ENCODE results near the gene PALD1.

PALD1 gene

GRCh38 chr10:70457759-70458305 lies 20.7 kb upstream of the PALD1 start:
- DNase-seq (ENCODE audit: low read depth in 2 of 2) = no peak

- DNase-seq (ENCODE audit: low read depth in 2 of 2) = peak in 1 of 2 donors; percentile 52
These were observed 20.1 kb upstream of the PALD1 start for GRCh38 chr10:70458329-70459060.

GRCh38 chr10:70459061-70459773 lies 19.4 kb upstream of the PALD1 start:
- DNase-seq (ENCODE audit: low read depth in 2 of 2) = no peak

DNA sequence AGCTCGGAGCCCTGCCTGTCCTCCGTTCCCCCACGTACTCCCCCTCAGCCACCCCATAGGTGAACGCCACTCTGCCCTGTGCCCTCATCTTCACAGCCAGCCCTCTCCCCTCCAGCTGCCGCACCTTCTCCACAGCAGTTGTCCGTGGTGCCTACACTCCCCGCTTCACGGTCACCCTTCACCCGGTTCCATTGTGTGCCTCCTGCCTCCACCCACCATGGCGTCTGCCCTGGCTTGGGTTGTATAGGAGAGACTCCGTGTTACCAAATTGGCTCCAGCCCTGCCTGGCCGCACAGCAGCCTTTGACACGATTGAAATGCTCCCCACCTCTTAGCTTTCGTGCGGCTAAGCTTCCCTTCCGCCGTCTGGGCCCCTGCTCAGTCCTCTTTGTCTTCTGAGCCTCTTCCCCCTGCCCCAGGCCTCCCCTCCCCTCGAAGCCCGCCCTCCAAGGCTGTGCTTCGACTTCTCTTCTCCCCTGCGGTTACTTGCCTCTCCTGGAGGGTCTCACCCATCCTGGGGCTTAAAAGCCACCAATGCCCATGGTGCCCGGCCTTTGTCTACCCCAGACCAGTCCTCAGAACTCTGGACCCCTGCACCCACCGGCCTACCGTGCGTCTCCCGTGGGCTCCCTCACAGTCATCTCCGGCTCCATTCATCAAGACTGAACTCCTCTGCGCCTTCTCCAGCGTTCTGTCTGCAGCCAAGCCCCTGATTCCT lies 18.6 kb upstream of the PALD1 start:
- no peak for DNase-seq (ENCODE audit: low read depth in 2 of 2)

DNA sequence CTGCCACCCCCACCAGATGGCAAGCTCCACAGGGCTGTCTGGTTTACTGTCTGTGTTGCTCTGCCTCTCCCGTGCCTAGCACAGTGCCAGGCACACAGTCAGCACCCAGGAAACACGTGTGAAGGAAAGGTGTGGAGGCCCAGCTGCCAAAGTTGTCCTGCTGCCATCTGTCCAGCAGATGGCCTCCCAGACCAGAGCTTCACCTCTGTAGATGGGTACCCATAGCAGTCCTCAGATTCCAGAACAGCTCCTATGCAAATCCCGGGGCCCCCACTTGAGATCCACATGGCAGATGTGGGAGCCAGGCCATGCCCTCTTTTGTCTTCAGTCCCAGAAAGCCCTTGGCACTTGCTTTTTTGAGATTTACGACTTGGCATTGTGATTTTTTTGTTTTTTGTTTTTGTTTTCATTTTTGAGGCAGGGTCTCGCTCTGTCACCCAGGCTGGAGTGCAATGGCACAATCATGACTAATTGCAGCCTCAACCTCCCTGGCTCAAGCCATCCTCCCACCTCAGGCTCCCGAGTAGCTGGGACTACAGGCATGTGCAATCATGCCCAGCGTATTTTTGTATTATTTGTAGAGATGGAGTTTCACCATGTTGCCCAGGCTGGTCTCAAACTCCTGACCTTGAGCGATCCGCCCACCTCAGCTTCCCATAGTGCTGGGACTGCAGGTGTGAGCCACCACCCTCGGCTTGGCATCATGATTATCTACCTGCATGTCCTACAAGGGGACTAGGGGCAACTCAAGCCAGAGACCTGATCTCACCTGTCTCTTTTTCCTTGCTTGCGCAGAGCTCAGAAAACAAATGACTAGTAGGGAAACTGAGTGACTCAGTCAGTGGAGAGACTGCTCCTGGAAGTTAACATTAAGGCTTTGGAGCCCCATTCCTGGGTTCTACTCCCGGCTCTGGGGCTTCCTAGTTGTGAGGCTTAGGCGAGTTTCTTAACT lies 16.9 kb upstream of the PALD1 start:
- DNase-seq (ENCODE audit: low read depth in 2 of 2) = peak in 1 of 2 donors; percentile 39

DNA sequence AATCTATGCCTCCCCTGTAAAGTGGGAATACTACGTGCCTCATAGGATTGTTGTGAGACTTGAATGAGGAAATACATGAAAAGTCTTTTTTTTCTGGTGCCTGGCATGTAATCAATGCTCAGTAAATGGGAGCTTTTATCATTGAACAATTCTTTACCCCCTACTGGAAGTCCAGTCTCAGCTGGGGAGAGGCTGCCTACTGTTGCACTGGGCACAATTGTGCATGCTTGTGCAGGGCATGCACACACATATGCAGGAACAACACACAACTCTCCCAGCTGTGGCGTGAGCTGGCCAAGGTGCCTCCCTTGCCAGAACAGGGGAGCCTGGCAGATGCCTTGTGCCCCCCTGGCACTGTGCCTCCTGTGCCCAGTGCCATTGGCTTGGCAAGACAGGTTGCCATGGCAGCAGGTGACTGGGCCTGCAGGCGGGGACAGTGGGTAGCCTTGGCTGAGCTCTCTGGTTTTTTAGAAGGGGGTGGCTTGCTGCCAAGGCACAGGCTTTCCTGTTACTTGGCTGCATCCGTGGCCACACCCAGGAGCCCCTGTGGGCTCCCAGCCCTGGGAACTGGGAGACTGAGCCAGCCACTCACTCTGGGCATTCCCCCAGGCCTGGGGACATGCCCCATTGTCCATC lies 16.1 kb upstream of the PALD1 start:
- no peak for DNase-seq (ENCODE audit: low read depth in 2 of 2)

- no peak for DNase-seq (ENCODE audit: low read depth in 2 of 2)
These were observed 13.3 kb upstream of the PALD1 start for GRCh38 chr10:70465278-70465677.

GRCh38 chr10:70465832-70466231 lies 12.7 kb upstream of the PALD1 start:
- DNase-seq (ENCODE audit: low read depth in 2 of 2) = no peak

DNA sequence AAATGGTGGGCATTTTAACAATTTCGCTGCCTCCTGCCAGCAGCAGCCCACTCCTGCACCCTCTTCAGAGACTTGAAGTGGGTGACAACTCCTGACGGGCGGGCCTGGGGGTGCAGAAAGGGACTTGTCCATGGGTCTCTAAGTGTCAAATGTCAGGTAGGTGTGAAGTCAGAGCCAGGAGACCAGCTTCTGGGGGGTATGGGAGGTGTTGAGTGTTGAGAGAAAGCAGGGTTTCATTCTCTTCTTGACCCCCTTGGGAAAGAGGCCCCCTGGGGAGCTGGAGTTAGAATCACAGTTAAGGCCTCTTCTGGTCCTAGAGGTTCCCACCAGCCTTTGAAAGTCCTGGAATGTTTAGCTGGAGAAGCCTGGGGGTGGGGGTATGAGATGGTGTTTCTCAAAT lies 11.6 kb upstream of the PALD1 start:
- DNase-seq (ENCODE audit: low read depth in 2 of 2) = no peak

DNA sequence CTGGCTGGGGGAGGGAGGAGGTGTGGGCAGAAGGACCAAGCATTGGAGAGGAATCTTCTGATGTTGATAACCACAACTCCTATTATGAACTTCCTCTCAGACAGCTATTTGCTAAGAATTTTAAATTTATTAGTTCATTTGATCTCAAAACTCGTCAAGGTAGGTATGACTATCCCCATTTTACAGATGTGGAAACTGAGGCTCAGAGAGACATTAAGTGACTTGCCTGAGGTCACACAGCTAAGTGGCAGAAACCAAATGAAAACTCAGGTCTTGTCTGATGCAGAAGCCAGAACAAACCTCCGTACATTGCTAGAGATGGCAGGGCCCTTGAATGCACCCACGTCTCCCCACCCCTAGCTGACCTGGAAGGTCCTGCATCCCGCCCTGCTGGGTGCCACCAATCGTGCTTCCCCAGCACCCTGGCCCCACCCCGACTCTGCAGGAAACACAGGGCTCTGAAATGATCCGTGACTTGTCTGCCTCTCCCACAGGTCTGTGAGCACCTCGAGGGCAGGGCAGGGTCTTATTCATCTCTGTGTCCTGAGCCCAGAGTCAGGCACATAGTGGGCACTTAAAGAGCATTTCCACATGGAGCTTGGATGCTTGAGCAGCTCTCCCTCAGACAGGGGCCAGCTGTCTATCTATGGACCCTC lies 5.6 kb upstream of the PALD1 start:
- DNase-seq (ENCODE audit: low read depth in 2 of 2) = no peak

GRCh38 chr10:70474780-70475179 lies 3.8 kb upstream of the PALD1 start:
- no peak for DNase-seq (ENCODE audit: low read depth in 2 of 2)

DNA sequence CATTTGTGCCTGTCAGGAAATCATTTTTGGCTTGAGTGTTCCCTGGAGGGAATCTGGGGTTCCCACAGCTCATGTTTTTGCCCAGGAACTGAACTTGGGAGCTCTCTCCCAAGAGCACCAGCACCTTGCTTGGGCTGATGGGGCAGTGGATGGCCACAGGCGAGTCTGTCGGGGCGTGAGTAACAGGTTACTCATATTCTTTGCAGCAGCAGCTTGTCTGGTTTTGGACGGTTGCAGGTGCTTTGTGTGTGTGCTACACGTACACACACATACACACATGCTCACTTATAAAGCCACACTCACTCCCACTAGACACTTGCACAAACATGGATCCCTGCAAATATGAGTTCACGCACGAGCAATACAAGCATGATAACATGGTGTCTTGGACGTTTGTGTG lies 2.9 kb upstream of the PALD1 start:
- DNase-seq (ENCODE audit: low read depth in 2 of 2) = no peak

- DNase-seq (ENCODE audit: low read depth in 2 of 2) = no peak
These were observed 2.1 kb upstream of the PALD1 start for GRCh38 chr10:70476249-70477035.

DNA sequence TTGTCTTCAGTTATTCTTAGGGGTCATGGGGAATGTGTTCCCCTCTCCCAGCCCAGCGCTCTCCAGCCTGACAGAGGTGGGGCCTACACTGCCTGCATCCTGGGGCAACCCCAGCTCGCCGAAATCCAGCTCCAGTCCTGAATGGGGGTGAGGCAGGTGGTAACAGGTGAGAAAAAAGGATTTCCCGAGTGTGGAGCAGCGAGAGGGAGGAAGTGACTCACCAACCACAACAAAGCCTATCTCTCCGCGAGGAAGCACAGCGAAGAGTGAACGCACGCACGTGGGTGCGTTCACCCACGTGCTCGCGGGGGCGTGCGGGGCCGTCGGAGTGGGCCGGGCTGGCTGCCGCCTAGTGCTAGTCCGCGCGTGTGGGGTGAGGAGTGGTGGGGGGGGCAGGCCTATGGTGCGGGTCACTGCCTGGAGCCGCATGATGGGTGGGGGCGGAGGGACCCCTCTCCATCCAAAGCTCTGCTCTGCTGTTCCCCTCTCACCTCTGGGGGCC lies 855 bp upstream of the PALD1 start:
- DNase-seq (ENCODE audit: low read depth in 2 of 2) = peak; percentile 61 to 65

DNA sequence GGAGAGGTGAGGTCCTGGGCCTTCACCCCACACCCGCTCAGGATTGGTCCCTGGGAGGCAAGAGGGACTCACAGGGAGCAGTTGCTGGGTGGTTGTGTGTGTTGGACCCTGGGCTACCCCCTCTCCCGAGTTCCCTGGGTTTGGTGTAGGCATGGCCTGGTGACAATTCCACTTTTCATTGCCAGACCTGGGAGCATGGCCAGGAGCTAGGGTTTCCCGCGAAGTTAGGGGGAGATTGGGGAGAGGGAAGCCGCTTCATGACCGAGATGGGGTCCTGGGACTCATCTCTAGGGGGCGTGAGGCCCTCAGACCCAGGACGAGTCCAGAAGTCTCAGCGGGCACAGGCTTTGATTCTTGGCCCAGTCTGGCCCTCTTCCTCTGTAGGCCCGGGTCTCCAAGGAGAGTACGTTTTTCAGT lies 606 bp downstream of the PALD1 start:
- no peak for DNase-seq (ENCODE audit: low read depth in 2 of 2)

- no peak for DNase-seq (ENCODE audit: low read depth in 2 of 2)
These were observed 1.2 kb downstream of the PALD1 start for GRCh38 chr10:70479626-70480238.

GRCh38 chr10:70480239-70480861 lies 1.8 kb downstream of the PALD1 start:
- DNase-seq (ENCODE audit: low read depth in 2 of 2) = no peak

DNA sequence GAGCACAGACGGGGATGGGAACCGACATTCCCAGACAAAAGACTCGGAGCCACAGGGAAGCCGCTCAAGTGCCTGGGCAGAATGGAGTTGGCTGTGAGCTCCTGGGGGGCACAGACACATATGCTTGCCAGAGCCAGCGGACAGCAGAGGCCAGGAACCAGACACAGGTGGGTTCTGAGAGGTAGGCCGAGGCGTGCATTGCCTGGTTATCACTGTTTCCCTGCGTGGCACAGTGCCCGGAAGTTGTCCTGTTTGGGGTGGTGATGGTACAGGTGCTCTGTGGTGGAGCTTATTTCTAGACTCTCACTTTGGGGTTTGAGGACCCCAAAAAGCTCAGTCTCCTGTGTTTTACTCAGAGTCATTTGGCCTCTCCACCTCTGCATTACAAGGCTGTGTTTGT lies 2.5 kb downstream of the PALD1 start:
- DNase-seq (ENCODE audit: low read depth in 2 of 2) = no peak

Measured in stimulated activated CD4-positive, alpha-beta T cell treated with anti-CD3 and anti-CD28 coated beads, Interleukin-15, amount 100 ng/mL, for 48 hours (primary cell).